GM21526 (cell line): ENCODE results near the gene BCAS4.
"Not testable (repeated sequence)": the region's sequence is repeated elsewhere in the genome, so short reads cannot be mapped to it uniquely, and the experiment has no call there.

ENCODE experiments used
- ATAC-seq: cut with Tn5 transposase; IDR thresholded peaks from one replicate; pipeline ENCODE4 v1.9.1; 2021; ENCODE audit warnings: moderate library complexity; ENCODE audit not compliant: unreplicated experiment, low FRiP score

BCAS4 gene

GRCh38 chr20:50872560-50873425 is 77.9 kb downstream of the BCAS4 start:
- ATAC-seq = no peak

GRCh38 chr20:50873585-50873984 is 78.7 kb downstream of the BCAS4 start:
- ATAC-seq = no peak

- no peak for ATAC-seq
Measured at GRCh38 chr20:50874111-50874757, 79.4 kb downstream of the BCAS4 start.

GRCh38 chr20:50874758-50875665 is 80.2 kb downstream of the BCAS4 start:
- ATAC-seq = no peak

- no peak for ATAC-seq
Measured at GRCh38 chr20:50876063-50876685, 81.3 kb downstream of the BCAS4 start.

GRCh38 chr20:50876816-50877215 is 82.0 kb downstream of the BCAS4 start:
- no peak for ATAC-seq

- ATAC-seq = no peak
Measured at GRCh38 chr20:50877232-50877743, 82.4 kb downstream of the BCAS4 start.

GRCh38 chr20:50879649-50880550 is 85.0 kb downstream of the BCAS4 start:
- ATAC-seq = no peak

GRCh38 chr20:50881759-50882424 is 87.0 kb downstream of the BCAS4 start:
- ATAC-seq = not testable (repeated sequence)

GRCh38 chr20:50883856-50884255 is 89.0 kb downstream of the BCAS4 start:
- ATAC-seq = no peak

- ATAC-seq = no peak
Measured at GRCh38 chr20:50885068-50885467, 90.2 kb downstream of the BCAS4 start.

- no peak for ATAC-seq
Measured at GRCh38 chr20:50885781-50886180, 90.9 kb downstream of the BCAS4 start.

GRCh38 chr20:50886184-50886790 is 91.4 kb downstream of the BCAS4 start:
- ATAC-seq = no peak

GRCh38 chr20:50887576-50887975 is 92.7 kb downstream of the BCAS4 start:
- no peak for ATAC-seq

GRCh38 chr20:50891138-50891537 is 96.3 kb downstream of the BCAS4 start:
- ATAC-seq = no peak

- no peak for ATAC-seq
Measured at GRCh38 chr20:50892394-50892793, 97.5 kb downstream of the BCAS4 start.

- no peak for ATAC-seq
Measured at GRCh38 chr20:50893620-50894019, 98.8 kb downstream of the BCAS4 start.

GRCh38 chr20:50895111-50895830 is 100.4 kb downstream of the BCAS4 start:
- ATAC-seq = no peak
